HG03060 (cell line): ENCODE measurements around the gene STK32A.

Experiments used
- ATAC-seq: cut with Tn5 transposase; IDR thresholded peaks from one replicate; pipeline ENCODE4 v1.9.1; 2021; ENCODE audit warnings: low read depth, moderate number of reproducible peaks; ENCODE audit not compliant: unreplicated experiment

The STK32A gene

DNA sequence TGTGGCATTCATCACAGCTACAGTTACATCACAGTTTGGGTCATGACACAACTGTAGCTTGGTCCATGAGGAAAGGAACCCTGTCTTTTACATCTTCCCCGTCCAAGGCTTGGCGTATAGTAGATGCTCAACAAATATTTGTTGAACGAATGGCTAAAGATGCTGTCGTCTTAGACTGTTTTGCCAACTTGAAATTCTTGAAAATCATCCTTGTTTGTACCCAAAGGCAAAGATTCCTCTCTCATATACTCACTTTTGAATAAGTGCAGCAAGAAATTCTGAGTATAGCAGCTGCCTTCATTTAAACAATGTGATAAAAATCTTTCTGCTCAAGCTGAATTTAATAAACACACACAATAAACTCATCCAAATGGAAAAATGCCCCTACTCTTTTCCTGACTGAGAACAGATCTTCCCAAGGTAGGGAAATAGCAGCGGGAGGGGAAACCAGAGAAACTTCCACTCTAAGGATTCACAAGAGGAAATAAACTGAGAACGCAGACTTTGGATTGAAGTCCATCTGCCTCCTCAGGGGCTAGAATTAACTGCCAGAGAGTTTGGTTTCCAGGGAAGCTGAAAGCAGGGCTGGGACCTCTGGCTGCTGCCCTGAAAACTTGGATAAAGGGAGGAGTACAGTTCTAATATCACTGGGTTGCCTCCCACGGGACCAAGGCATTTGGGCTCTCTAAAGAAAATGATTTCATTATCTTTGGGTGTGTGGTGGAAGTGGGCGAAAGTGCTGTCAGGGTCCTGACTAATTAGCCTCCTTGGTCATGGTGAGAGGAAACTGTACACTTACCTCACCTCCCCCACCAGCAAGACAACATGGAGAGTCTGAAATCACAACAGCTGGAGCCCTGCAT, 175.9 kb downstream of the STK32A start:
- ATAC-seq, result no peak

GRCh38 chr5:147411359-147412319, 176.8 kb downstream of the STK32A start:
- ATAC-seq, result no peak

- no peak for ATAC-seq
These were observed 177.7 kb downstream of the STK32A start for GRCh38 chr5:147412561-147412960.

- ATAC-seq, result no peak
These were observed 178.4 kb downstream of the STK32A start for GRCh38 chr5:147413266-147413665.

- no peak for ATAC-seq
These were observed 180.8 kb downstream of the STK32A start for GRCh38 chr5:147415651-147416050.

- ATAC-seq, result no peak
These were observed 182.4 kb downstream of the STK32A start for GRCh38 chr5:147417135-147417813.

GRCh38 chr5:147418613-147419012, 183.8 kb downstream of the STK32A start:
- no peak for ATAC-seq

DNA sequence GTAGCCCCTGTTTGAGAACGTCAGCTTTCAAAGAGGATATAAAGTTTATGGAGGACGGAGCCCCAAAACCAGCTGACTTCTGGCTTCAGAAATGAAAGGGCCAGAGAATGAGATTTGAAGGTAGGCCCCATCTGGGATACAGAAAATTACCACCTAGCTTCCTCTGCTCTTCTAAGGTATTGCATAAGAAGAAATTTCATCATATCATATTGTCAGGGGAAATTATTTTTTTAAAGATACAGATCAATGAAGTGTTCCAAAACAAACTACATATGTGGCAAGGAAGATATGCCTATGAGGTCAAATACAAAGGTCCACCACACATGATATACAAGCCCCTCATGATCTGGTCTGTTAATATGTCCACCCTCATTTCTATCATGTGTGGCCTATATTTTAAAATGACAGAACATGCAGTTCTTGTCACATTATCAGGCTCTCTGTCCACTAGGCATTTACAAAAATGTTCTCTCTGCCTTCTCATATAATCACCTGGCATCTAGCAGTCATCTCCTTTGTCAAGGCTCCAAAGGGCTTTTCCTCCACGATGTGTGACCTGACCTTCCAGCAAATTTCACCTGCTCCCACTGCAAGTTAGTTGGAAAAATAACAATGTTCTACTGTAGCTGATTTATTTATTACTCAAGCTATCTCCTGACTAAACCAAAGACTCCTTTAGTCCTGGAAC, 192.0 kb downstream of the STK32A start:
- no peak for ATAC-seq

GRCh38 chr5:147427521-147428401, 192.9 kb downstream of the STK32A start:
- no peak for ATAC-seq

DNA sequence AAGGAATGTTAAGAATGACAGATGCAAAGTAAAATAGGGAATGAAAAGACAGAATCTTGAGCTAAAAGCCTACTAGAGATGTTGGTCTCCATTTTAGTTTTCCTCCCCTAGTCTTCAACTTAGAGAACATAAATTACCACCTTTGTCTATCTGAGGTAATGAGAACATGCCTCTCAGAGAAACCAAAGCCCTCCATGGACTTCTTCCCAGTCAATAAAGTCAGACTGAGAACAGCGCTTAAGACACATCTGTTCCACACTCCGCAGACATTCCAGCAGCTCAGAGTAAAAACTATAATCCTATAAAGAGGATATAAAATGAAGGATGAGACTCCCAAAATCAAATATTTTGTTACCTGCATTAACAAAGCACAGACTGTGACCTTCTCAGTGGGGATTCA, 195.8 kb downstream of the STK32A start:
- ATAC-seq, result no peak

GRCh38 chr5:147431586-147431985, 196.8 kb downstream of the STK32A start:
- ATAC-seq, result no peak

DNA sequence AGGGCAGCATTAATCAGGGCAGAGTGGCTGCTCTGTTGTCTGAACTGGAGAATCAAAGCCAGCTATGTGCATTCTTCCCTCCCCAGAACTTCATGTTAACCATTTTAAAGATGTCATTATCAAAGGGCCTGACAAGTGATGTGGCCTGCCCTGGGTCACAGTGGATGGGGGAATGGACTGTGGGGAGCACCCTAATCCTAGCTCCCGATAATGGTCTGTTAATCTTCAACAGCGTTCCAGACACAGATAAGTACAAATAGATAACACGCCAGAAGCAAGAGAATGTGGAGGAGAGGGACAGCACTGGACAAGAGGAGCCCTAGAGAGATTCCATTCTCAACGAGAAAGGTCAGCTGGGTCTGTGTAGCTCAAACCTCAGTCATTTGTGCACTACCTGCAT, 197.5 kb downstream of the STK32A start:
- ATAC-seq, result no peak

- ATAC-seq, result no peak
These were observed 199.2 kb downstream of the STK32A start for GRCh38 chr5:147434049-147434448.

- peak; percentile 81 for ATAC-seq
These were observed 201.8 kb downstream of the STK32A start for GRCh38 chr5:147436596-147436995.

DNA sequence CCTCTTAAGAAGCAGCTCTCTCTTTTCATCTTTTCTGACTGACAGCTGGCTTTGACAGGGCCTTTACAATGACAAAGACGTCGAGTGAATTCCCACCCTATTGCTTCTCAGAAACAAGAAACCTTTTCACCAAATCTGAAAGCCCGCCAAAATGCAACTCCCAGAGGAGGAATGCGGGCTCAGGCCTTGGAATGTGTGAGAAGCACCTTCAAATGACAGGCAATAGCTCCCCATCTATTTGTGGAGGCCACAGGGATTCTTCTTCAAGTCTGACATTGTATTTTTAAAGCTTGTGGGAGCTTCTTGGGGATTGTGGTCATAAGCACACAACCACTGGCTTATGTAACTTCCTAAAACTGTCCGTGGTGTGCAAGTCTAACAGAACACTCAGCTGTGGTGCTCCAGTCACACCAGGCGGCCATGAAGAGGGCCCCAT, 202.4 kb downstream of the STK32A start:
- no peak for ATAC-seq
